ENCODE data around the gene GPD1.

GPD1 gene

GRCh38 chr12:50103767-50104321 lies at the start of gene GPD1:
GPD1 (plus strand) TSS chr12:50104008; CDS start chr12:50104051, 43 bp downstream.
- H3K4me1 Mint-ChIP-seq (ENCODE audit: low read depth): no peaks in the 10 kb centered on the region
- H3K27me3 Mint-ChIP-seq (ENCODE audit: low read depth): no peaks in the 10 kb centered on the region
- H3K4me3 Mint-ChIP-seq: no peak within 1 kb of the TSS
- H3K36me3 Mint-ChIP-seq (ENCODE audit: low read depth): peaks cover 18% of the 10 kb centered on the region
- no peak within 1 kb of the TSS for H3K27ac Mint-ChIP-seq
- H3K9me3 Mint-ChIP-seq: no peaks in the 10 kb centered on the region

GRCh38 chr12:50055831-50056638 lies 47.8 kb upstream of the GPD1 start:
- no peaks in the 10 kb centered on the region for H3K36me3 Mint-ChIP-seq (ENCODE audit: low read depth)
- H3K27me3 Mint-ChIP-seq (ENCODE audit: low read depth): peaks cover 65% of the 10 kb centered on the region
- H3K4me1 Mint-ChIP-seq (ENCODE audit: low read depth): peaks cover 30% of the 10 kb centered on the region
- peak overlapping the region; percentile 90 for H3K4me3 Mint-ChIP-seq
- no peaks in the 10 kb centered on the region for H3K9me3 Mint-ChIP-seq
- peak overlapping the region; percentile 12 for H3K27ac Mint-ChIP-seq

DNA sequence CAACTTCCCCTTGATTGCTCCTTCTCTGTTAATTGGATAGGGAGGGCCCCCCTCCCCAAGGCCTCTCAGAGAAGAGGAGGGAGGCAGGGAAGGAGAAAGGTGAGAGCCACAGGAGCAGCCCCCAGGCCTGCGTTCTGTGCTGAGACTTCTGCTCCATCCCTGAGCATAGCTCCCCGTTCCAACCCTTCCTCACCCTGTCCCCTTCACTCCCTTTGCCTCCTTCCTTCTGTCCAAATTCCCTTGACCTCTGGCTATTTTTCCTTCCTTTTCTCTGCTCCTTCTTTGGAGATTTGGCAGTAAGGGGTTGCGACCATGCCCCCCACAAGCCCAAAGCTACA lies 47.2 kb upstream of the GPD1 start:
- peak overlapping the region; percentile 90 for H3K4me3 Mint-ChIP-seq
- peaks cover 59% of the 10 kb centered on the region for H3K27me3 Mint-ChIP-seq (ENCODE audit: low read depth)
- peaks cover 32% of the 10 kb centered on the region for H3K4me1 Mint-ChIP-seq (ENCODE audit: low read depth)
- H3K27ac Mint-ChIP-seq: no peak overlapping the region
- H3K36me3 Mint-ChIP-seq (ENCODE audit: low read depth): no peaks in the 10 kb centered on the region
- no peaks in the 10 kb centered on the region for H3K9me3 Mint-ChIP-seq

DNA sequence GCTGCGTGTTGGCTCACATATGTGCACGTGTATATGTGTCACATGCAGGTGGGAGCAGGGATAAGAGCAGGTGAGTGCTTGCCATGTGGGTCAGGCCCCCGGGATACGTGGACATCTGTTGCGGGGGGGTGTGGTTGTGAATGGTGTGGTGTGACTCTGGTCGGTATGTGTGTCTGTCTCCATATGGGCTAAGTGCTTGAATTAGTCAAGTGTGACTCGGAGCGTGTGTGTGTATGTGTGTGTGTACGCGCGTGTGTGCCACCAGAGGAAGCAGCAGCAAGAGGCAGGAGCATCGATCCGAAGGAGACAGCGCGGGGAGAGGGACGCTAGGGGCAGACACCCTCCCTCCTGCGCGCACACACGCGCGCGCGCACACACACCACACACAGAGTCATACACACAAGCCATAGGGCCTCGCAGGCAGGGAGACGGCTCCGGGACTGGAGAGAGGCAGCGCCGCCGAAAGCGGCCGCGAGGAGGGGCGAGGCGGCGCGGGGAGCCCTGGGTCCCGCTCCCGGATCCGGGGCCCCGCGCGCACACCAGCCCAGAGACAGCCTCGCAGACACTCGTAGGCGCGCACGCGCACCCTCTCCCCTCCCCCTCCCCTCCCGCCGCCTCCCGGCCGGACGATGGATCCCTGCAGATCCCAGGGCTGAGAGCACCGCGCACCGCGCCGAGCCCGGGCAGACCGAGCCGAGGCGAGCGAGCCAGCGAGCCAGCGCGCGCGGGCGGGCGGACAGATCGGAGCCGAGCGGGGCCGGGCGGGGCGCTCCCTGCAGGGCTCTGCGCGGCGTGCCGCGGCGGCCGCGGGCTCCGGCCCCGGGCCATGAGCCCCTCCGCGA lies 46.6 kb upstream of the GPD1 start, which contains the start of gene ASIC1:
TSS of gene ASIC1 (plus strand) at position 597 of the 842 bp plus-strand sequence. CDS start 1,171 bp downstream, outside the sequence.
- Mint-ChIP-seq H3K27me3 (ENCODE audit: low read depth) (peaks cover 56% of the 10 kb centered on the region), H3K36me3 (ENCODE audit: low read depth) (no peaks in the 10 kb centered on the region), H3K4me3 (peak within 1 kb of the TSS; percentile 90), H3K9me3 (no peaks in the 10 kb centered on the region), H3K27ac (peak within 1 kb of the TSS; percentile 18), H3K4me1 (ENCODE audit: low read depth) (peaks cover 33% of the 10 kb centered on the region)

DNA sequence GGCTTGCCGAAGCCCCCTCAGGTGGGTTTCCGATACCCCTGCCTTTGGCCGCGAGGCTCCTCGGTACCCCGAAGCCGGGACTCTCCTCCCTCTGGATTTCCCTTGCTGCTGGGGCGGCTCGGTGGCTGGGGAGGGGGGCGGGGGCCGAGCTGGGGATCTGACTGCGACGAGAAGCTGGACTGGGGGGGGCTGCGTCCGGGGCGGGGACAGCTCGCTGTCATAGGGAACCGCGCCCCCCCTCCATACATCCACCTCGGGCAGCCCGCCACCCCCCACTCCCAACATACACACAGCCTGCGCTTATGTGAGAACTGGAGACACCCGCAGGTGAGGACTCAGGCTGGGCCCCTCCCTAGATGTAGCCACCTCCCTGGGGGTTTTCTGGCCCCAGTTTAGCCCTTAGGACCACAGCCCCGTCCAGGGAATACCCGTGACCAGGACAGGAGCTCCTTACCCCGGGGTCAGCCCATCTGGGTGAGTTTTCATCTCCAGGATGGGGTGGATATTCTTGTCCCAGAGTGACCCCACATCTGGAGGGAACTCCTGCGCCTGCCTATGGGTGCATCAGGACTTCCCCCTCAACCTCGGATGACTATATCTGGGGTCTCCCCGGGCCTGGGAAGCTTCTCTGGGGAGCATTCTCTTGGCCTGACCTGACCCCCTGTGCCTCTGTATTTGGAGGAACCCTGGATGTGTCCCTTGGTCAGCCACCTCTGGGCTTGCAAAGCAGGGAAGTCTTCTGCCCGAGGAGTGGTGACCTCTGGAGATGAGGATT lies 45.7 kb upstream of the GPD1 start:
- peaks cover 33% of the 10 kb centered on the region for H3K4me1 Mint-ChIP-seq (ENCODE audit: low read depth)
- peaks cover 50% of the 10 kb centered on the region for H3K27me3 Mint-ChIP-seq (ENCODE audit: low read depth)
- peak overlapping the region; percentile 26 for H3K4me3 Mint-ChIP-seq
- H3K36me3 Mint-ChIP-seq (ENCODE audit: low read depth): no peaks in the 10 kb centered on the region
- no peak overlapping the region for H3K27ac Mint-ChIP-seq
- no peaks in the 10 kb centered on the region for H3K9me3 Mint-ChIP-seq

- H3K4me1 Mint-ChIP-seq (ENCODE audit: low read depth): peaks cover 33% of the 10 kb centered on the region
- H3K27ac Mint-ChIP-seq: no peak overlapping the region
- H3K36me3 Mint-ChIP-seq (ENCODE audit: low read depth): no peaks in the 10 kb centered on the region
- no peaks in the 10 kb centered on the region for H3K9me3 Mint-ChIP-seq
- peaks cover 46% of the 10 kb centered on the region for H3K27me3 Mint-ChIP-seq (ENCODE audit: low read depth)
- peak overlapping the region; percentile 30 for H3K4me3 Mint-ChIP-seq
Measured at GRCh38 chr12:50058743-50059312, 45.0 kb upstream of the GPD1 start.

DNA sequence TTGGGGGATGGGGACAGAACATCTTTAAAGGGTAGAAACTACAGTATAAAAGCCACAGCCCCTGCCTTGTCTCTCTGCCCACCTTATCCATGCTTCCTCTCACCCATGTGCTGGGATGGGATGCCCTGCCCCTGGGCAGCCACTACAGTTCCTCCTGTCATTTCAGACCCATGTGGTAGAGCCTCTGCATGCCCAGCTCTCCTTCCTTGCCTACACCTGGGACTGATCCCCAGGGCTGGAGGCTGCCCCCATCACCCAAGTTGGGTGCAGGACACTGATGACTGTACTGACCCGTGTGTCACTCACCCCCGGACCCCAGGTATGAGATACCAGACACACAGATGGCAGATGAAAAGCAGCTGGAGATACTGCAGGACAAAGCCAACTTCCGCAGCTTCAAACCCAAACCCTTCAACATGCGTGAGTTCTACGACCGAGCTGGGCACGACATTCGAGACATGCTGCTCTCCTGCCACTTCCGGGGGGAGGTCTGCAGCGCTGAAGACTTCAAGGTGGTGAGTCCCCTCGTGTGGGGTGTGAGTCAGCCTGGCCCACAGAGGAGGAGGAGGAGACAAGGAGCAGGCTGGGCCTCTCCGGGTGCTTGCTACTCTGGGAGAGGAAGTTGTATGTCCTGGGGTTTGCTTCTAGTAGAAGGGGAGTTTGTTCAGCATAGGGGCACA lies 44.2 kb upstream of the GPD1 start:
- Mint-ChIP-seq H3K4me3 (peak overlapping the region; percentile 38), H3K9me3 (no peaks in the 10 kb centered on the region), H3K27me3 (ENCODE audit: low read depth) (peaks cover 43% of the 10 kb centered on the region), H3K27ac (peak overlapping the region; percentile 32), H3K4me1 (ENCODE audit: low read depth) (peaks cover 33% of the 10 kb centered on the region), H3K36me3 (ENCODE audit: low read depth) (no peaks in the 10 kb centered on the region)

- H3K4me3 Mint-ChIP-seq: peak overlapping the region; percentile 38
Measured at GRCh38 chr12:50060120-50060468, 43.7 kb upstream of the GPD1 start.

GRCh38 chr12:50061171-50061570 lies 42.6 kb upstream of the GPD1 start:
- Mint-ChIP-seq H3K9me3 (no peaks in the 10 kb centered on the region), H3K27ac (no peak overlapping the region), H3K4me1 (ENCODE audit: low read depth) (peaks cover 26% of the 10 kb centered on the region), H3K4me3 (no peak overlapping the region), H3K27me3 (ENCODE audit: low read depth) (peaks cover 36% of the 10 kb centered on the region), H3K36me3 (ENCODE audit: low read depth) (no peaks in the 10 kb centered on the region)

More at GRCh38 chr12:50060120-50060468, 43.7 kb upstream of the GPD1 start:
- Mint-ChIP-seq H3K27ac (peak overlapping the region; percentile 32), H3K4me1 (ENCODE audit: low read depth) (peaks cover 33% of the 10 kb centered on the region), H3K36me3 (ENCODE audit: low read depth) (no peaks in the 10 kb centered on the region), H3K9me3 (no peaks in the 10 kb centered on the region), H3K27me3 (ENCODE audit: low read depth) (peaks cover 43% of the 10 kb centered on the region)

GRCh38 chr12:50061946-50062686 lies 41.7 kb upstream of the GPD1 start:
- peaks cover 27% of the 10 kb centered on the region for H3K27me3 Mint-ChIP-seq (ENCODE audit: low read depth)
- no peaks in the 10 kb centered on the region for H3K36me3 Mint-ChIP-seq (ENCODE audit: low read depth)
- no peak overlapping the region for H3K27ac Mint-ChIP-seq
- no peak overlapping the region for H3K4me3 Mint-ChIP-seq
- H3K9me3 Mint-ChIP-seq: no peaks in the 10 kb centered on the region
- H3K4me1 Mint-ChIP-seq (ENCODE audit: low read depth): peaks cover 17% of the 10 kb centered on the region

DNA sequence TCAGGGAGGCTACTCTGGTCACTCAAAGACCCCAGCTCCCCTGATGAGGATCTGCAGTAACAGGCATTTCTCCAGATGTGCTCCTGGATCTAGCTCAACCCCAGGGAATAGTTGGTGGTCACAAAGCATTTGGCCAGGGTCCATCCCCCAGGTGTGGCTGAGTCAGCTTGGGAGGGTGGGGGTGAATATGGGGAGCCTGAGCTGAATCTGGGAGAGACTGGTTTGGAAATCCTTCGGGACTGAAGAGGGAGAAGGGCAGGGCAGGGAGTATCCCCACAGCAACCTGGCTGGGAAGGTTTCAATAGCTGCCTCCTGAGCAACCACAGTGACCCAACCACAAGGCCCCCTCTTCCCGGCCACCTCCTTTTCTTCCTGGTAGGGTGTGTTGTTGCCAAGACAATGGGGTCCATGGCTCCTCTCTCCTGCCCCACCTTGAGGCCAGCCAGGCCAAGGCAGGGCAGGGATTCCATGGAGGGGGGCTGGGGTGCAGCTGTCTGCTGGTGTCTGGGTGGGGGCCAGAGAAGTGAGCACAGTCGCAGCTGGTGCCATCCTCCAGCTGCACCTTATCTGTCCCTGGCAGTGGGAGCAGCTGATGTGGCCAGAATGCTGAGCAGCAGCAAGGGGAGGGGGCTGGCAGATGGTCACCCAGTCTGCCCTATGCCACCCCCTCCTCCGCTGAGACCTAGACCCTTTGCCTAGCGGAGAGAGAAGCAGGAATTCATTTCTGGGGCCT lies 40.9 kb upstream of the GPD1 start:
- H3K27ac Mint-ChIP-seq: no peak overlapping the region
- peaks cover 16% of the 10 kb centered on the region for H3K4me1 Mint-ChIP-seq (ENCODE audit: low read depth)
- H3K9me3 Mint-ChIP-seq: no peaks in the 10 kb centered on the region
- no peak overlapping the region for H3K4me3 Mint-ChIP-seq
- no peaks in the 10 kb centered on the region for H3K36me3 Mint-ChIP-seq (ENCODE audit: low read depth)
- H3K27me3 Mint-ChIP-seq (ENCODE audit: low read depth): peaks cover 26% of the 10 kb centered on the region

DNA sequence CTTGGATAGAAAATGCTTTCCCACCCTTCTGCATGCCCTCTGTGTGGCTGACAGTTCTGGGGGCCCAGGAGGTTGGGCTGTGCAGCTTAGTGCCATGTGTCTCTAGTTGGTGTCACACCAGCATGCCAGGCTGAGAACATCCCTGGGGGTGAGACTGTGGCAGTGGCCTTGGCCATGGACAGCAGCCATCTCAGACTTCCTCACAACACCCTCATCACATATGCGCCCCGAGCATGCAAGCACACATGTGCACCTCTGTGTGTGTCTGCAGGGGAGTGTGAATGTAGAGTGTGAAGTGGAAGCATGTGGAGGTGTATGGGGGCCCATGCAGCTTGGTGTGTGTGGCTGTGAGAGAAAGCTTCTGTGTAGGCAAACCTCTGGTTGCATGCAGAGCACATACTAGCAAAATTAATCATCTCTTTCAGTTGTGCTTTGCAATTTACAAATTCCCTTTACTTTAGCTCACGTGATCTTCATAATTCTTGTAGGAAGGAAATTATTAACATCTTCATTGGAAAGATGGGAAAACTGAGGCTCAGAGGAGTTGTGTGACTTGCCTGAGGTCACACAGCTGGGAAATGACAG lies 38.0 kb upstream of the GPD1 start:
- Mint-ChIP-seq H3K4me3 (no peak overlapping the region), H3K9me3 (no peaks in the 10 kb centered on the region), H3K36me3 (ENCODE audit: low read depth) (no peaks in the 10 kb centered on the region), H3K4me1 (ENCODE audit: low read depth) (peaks cover 10% of the 10 kb centered on the region), H3K27ac (no peak overlapping the region), H3K27me3 (ENCODE audit: low read depth) (peaks cover 8% of the 10 kb centered on the region)
